ENCODE data around the gene SHMT1. TPM values are rescaled to one million over a fixed set of nuclear protein-coding genes. Genes with fewer than 3 reads are reported as not detected.
"Not testable (repeated sequence)": the region's sequence is repeated elsewhere in the genome, so short reads cannot be mapped to it uniquely, and the experiment has no call there.

SHMT1 gene
- 10 to 100 TPM in 3 of 8 experiments, 1 to 10 TPM in 5; 1.6 to 22.1 (median 3.5) TPM for total RNA-seq

DNA sequence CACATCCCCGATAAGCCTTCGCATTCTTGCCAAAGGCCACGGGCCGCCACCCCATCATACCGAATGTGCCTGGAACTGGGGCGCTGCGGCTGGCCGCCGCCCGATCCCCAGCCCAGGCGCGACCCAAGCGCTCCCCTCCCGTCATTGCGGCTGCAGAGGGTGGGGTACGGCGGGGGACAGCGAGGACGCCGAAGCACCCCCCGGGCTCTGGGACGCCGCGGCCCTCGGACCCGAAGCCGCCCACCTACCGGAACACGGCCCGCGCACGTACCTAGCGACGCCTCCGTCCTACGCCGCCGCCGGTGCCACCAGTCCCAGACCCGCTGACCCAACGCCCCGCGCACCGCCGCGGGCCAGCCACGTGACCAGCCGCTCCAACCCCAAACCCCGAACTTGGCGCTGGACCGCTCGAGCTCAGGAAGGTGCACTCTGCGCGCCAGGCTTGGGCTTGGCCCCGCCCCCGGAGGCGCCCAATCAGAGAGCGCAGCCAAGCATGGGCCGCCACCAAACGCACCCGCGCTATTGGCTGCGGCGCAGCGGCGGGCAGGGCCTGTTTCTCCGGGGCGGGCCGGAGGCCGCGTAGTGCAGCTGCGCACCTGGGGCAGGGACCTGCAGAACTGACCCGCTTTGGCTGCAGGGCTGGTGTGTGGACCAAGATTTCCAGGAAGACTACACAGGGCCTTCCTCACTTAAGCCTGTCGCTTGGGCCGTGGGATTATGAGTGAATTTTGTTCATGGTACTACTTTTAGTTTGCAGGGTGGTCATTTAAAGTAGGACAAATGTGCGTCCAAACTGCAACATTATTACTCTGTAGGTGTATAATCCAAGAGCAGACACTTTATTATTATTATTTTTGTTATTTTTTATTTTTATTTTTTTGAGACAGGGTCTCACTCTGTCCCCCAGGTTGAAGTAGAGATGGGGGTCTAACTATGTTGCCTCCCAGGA, at the start of gene SHMT1:
Gene SHMT1, minus strand, starts transcription at position 450 of the 949 bp plus-strand sequence. CDS start 7,569 bp downstream, outside the sequence.
- WGBS, 10 experiments, result 0 to 20% (median 1%) methylated on average over 1 to 28 of the region's 76 CpGs; no CpG with 5 or more reads in 2 of the 10 experiments
- in situ Hi-C loops (cut with MboI; ENCODE audit: low pct_unique_long_range_greater_than_20kb in 2 of 9, low sequenced_read_pairs in 9 of 9, unreplicated experiment in 9 of 9), result no loop called here
- peaks cover 0 to 5% of the 10 kb centered on the region in 2 donors for H3K4me1 ChIP-seq (replicated peaks in 1 of 2)
- H3K4me3 ChIP-seq, result peak within 1 kb of the TSS; percentile 54 to 89 (median 63)
- H3K27ac ChIP-seq, result no peak within 1 kb of the TSS
- peak; percentile 99 to 100 (median 100) for ATAC-seq (replicated peaks in 6 of 8)

DNA sequence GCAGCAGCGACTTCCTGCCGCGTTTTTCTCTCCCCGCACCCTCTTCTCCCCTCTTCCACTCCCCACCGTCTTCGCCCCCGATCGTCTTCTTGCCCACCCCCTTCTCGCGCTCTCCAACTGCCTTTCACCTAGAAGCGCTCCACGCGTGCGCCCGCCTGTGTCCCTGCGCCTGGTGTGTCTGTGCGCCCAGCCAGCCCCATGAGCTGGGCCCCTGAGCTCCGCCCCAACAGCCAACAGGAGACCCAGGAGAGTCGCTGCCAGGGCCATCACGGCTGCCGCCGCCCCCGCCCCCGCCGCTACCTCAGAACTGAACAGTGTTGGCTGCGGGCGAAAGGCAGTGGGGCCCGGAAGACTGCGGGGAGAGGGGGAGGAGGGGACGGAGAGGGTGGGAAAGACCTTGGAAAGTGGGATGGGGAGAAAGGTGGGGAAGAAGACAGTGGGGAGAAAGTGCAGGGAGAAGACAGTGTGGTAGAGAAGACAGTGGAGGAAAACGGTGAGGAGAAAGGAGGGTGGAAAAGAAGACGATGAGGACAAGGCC, 48.7 kb upstream of the SHMT1 start:
- H3K4me1 ChIP-seq (replicated peaks in 1 of 2); in situ Hi-C loops (cut with MboI; ENCODE audit: low pct_unique_long_range_greater_than_20kb in 2 of 9, low sequenced_read_pairs in 9 of 9, unreplicated experiment in 9 of 9); H3K27ac ChIP-seq; H3K4me3 ChIP-seq: not testable (repeated sequence)
- no CpG with 5 or more reads among the region's 32 CpGs for WGBS, 10 experiments
- peak; percentile 85 to 98 (median 96) for ATAC-seq (replicated peaks in 6 of 8)

- WGBS, 10 experiments, result 0 to 7% (median 1%) methylated on average over 2 to 7 of the region's 25 CpGs; no CpG with 5 or more reads in 6 of the 10 experiments
- in situ Hi-C loops (cut with MboI; ENCODE audit: low pct_unique_long_range_greater_than_20kb in 2 of 9, low sequenced_read_pairs in 9 of 9, unreplicated experiment in 9 of 9); H3K4me1 ChIP-seq (replicated peaks in 1 of 2): not testable (repeated sequence)
- peak; percentile 41 to 74 (median 46) for ATAC-seq (replicated peaks in 6 of 8)
- Histone ChIP-seq H3K4me3 (peak overlapping the region; percentile 48 to 94 (median 69)), H3K27ac (peak overlapping the region; percentile 90 to 94)
These were observed 48.1 kb upstream of the SHMT1 start for GRCh38 chr17:18411377-18411864.

DNA sequence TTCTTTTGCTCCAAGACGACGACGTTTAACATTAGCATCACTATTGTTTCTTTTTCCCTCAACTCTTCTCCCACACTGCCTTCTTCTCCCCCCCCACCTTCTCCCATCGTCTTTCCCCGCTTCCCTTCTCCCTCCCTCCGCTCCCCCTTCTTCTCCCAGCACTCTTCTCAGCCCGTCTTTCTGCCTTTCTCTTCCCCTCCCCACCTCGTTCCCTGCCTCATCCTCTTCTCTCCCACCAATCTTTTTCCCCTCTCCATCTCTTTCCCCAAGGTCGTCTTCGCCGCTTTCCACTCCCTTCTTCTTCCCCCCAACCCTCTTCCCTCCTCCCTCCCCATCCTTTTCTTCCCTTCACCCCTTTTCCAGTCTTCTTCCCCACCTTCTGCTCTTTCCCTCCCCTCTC, 47.4 kb upstream of the SHMT1 start:
- H3K4me3 ChIP-seq, result peak overlapping the region in 3 of 5 donors; percentile 24 to 94 (median 60)
- ATAC-seq (replicated peaks in 6 of 8); in situ Hi-C loops (cut with MboI; ENCODE audit: low pct_unique_long_range_greater_than_20kb in 2 of 9, low sequenced_read_pairs in 9 of 9, unreplicated experiment in 9 of 9); H3K27ac ChIP-seq; H3K4me1 ChIP-seq (replicated peaks in 1 of 2): not testable (repeated sequence)
- no CpG with 5 or more reads among the region's 11 CpGs for whole genome bisulfite sequencing, 10 experiments

GRCh38 chr17:18409321-18409720, 46.0 kb upstream of the SHMT1 start:
- peak overlapping the region in 4 of 5 donors; percentile 13 to 32 (median 17) for H3K4me3 ChIP-seq
- ATAC-seq (replicated peaks in 6 of 8), result peak in 1 of 8 experiments; percentile 13
- H3K27ac ChIP-seq; in situ Hi-C loops (cut with MboI; ENCODE audit: low pct_unique_long_range_greater_than_20kb in 2 of 9, low sequenced_read_pairs in 9 of 9, unreplicated experiment in 9 of 9); H3K4me1 ChIP-seq (replicated peaks in 1 of 2): not testable (repeated sequence)
- WGBS, 10 experiments, result 0 to 50% (median 17%) methylated on average over 1 to 2 of the region's 6 CpGs; no CpG with 5 or more reads in 3 of the 10 experiments

GRCh38 chr17:18408906-18409305, 45.6 kb upstream of the SHMT1 start:
- ATAC-seq (replicated peaks in 6 of 8); H3K27ac ChIP-seq; in situ Hi-C loops (cut with MboI; ENCODE audit: low pct_unique_long_range_greater_than_20kb in 2 of 9, low sequenced_read_pairs in 9 of 9, unreplicated experiment in 9 of 9); H3K4me1 ChIP-seq (replicated peaks in 1 of 2): not testable (repeated sequence)
- 0 to 63% (median 20%) methylated on average over 1 to 3 of the region's 3 CpGs; no CpG with 5 or more reads in 1 of the 10 experiments for WGBS, 10 experiments
- peak overlapping the region in 2 of 5 donors; percentile 16 to 32 for H3K4me3 ChIP-seq

GRCh38 chr17:18403604-18404003, 40.3 kb upstream of the SHMT1 start:
- WGBS, 10 experiments, result no CpG with 5 or more reads among the region's 5 CpGs
- ATAC-seq (replicated peaks in 6 of 8); in situ Hi-C loops (cut with MboI; ENCODE audit: low pct_unique_long_range_greater_than_20kb in 2 of 9, low sequenced_read_pairs in 9 of 9, unreplicated experiment in 9 of 9): not testable (repeated sequence)

DNA sequence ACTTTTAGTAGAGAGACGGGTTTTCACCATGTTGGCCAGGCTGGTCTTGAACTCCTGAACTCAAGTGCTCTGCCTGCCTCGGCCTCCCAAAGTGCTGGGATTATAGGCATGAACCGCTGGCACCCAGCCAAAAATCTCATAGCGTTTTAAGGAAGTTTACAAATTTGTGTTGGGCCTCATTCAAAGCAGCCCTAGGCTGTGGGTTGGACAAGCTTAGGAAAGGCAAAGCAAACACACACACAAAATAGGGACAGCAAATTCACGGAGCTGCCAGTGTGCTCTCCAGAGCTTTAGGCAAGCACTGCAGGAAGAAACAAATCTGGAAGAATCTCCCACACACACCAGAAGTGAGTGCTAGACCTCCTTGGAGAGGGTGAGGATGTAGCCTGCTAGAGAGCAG, 39.8 kb upstream of the SHMT1 start:
- ATAC-seq (replicated peaks in 6 of 8), result peak in 2 of 8 experiments; percentile 39 to 75
- H3K4me1 ChIP-seq (replicated peaks in 1 of 2); in situ Hi-C loops (cut with MboI; ENCODE audit: low pct_unique_long_range_greater_than_20kb in 2 of 9, low sequenced_read_pairs in 9 of 9, unreplicated experiment in 9 of 9); H3K4me3 ChIP-seq; H3K27ac ChIP-seq: not testable (repeated sequence)
- WGBS, 10 experiments, result no CpG with 5 or more reads among the region's 5 CpGs

More at GRCh38 chr17:18403604-18404003, 40.3 kb upstream of the SHMT1 start:
- H3K4me3 ChIP-seq; H3K27ac ChIP-seq; H3K4me1 ChIP-seq (replicated peaks in 1 of 2): not testable (repeated sequence)

DNA sequence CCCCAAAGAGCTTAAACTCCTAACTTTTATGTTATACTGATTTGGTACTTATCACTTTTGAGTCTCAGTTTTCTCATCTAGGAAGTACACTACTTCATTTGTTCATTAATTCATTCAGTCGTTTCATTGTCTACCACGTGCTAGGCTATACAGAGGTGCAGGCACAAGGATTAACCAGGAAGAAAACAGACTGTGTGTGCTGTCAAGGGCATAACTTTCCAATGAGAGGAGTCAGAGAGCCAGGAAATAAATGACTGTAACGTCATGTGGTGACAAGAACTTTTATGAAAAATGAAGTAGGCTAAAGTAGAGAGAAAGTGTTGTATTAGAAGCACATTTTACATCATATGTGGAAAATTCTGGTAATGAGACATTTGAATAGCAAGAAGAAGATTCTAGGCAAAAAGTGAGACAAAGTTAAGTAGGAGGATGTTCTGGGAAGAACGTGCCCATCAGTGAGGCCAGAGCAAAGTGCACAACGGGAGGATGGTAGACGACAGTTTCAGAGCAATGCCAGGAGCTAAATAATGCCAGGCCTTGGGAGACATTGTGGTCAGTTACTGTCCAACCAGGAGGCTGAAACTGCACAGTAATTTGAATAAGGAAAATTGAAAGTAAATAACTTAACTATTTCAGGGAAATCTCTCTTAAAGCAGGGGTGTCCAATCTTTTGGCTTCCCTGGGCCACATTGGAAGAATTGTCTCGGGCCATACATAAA, 38.7 kb upstream of the SHMT1 start:
- H3K4me1 ChIP-seq (replicated peaks in 1 of 2); H3K27ac ChIP-seq; H3K4me3 ChIP-seq; in situ Hi-C loops (cut with MboI; ENCODE audit: low pct_unique_long_range_greater_than_20kb in 2 of 9, low sequenced_read_pairs in 9 of 9, unreplicated experiment in 9 of 9): not testable (repeated sequence)
- ATAC-seq (replicated peaks in 6 of 8), result peak in 3 of 8 experiments; percentile 30 to 67 (median 47)
- WGBS, 10 experiments, result 20 to 90% (median 77%) methylated on average over 1 to 4 of the region's 7 CpGs; no CpG with 5 or more reads in 4 of the 10 experiments

- H3K27ac ChIP-seq; H3K4me3 ChIP-seq; in situ Hi-C loops (cut with MboI; ENCODE audit: low pct_unique_long_range_greater_than_20kb in 2 of 9, low sequenced_read_pairs in 9 of 9, unreplicated experiment in 9 of 9); ATAC-seq (replicated peaks in 6 of 8); H3K4me1 ChIP-seq (replicated peaks in 1 of 2): not testable (repeated sequence)
- WGBS, 10 experiments, result no CpG with 5 or more reads among the region's 10 CpGs
These were observed 25.4 kb upstream of the SHMT1 start for GRCh38 chr17:18388728-18389127.

- H3K27ac ChIP-seq; in situ Hi-C loops (cut with MboI; ENCODE audit: low pct_unique_long_range_greater_than_20kb in 2 of 9, low sequenced_read_pairs in 9 of 9, unreplicated experiment in 9 of 9); H3K4me3 ChIP-seq; H3K4me1 ChIP-seq (replicated peaks in 1 of 2); ATAC-seq (replicated peaks in 6 of 8): not testable (repeated sequence)
- WGBS, 10 experiments, result no CpG with 5 or more reads among the region's 4 CpGs
These were observed 24.9 kb upstream of the SHMT1 start for GRCh38 chr17:18388266-18388665.

GRCh38 chr17:18387583-18387982, 24.2 kb upstream of the SHMT1 start:
- ATAC-seq (replicated peaks in 6 of 8); H3K4me3 ChIP-seq; in situ Hi-C loops (cut with MboI; ENCODE audit: low pct_unique_long_range_greater_than_20kb in 2 of 9, low sequenced_read_pairs in 9 of 9, unreplicated experiment in 9 of 9); H3K4me1 ChIP-seq (replicated peaks in 1 of 2); H3K27ac ChIP-seq: not testable (repeated sequence)
- 100% methylated on average over 1 of the region's 5 CpGs; no CpG with 5 or more reads in 9 of the 10 experiments for WGBS, 10 experiments

Data from motor neuron (in vitro differentiated cells).